ENCODE data around the gene DNLZ.
"Not testable (repeated sequence)": the region's sequence is repeated elsewhere in the genome, so short reads cannot be mapped to it uniquely, and the experiment has no call there.

Gene DNLZ

GRCh38 chr9:136365775-136366222 lies 2.3 kb upstream of the DNLZ start:
- no peak overlapping the region for H3K4me3 ChIP-seq (ENCODE audit: low read length)
- no peak for DNase-seq (ENCODE audit: low read depth, low spot score)

GRCh38 chr9:136364942-136365774 lies 1.6 kb upstream of the DNLZ start:
- H3K4me3 ChIP-seq (ENCODE audit: low read length) = no peak overlapping the region
- no peak for DNase-seq (ENCODE audit: low read depth, low spot score)

- no peak for DNase-seq (ENCODE audit: low read depth, low spot score)
- no peak overlapping the region for H3K4me3 ChIP-seq (ENCODE audit: low read length)
These were observed 605 bp upstream of the DNLZ start for GRCh38 chr9:136363949-136364748.

GRCh38 chr9:136362450-136362784 lies 1.1 kb downstream of the DNLZ start:
- DNase-seq (ENCODE audit: low read depth, low spot score) = no peak
- H3K4me3 ChIP-seq (ENCODE audit: low read length) = no peak overlapping the region

GRCh38 chr9:136361754-136362449 lies 1.6 kb downstream of the DNLZ start:
- DNase-seq (ENCODE audit: low read depth, low spot score) = no peak
- H3K4me3 ChIP-seq (ENCODE audit: low read length) = no peak overlapping the region

GRCh38 chr9:136361047-136361753 lies 2.3 kb downstream of the DNLZ start:
- H3K4me3 ChIP-seq (ENCODE audit: low read length) = no peak overlapping the region
- DNase-seq (ENCODE audit: low read depth, low spot score) = no peak

GRCh38 chr9:136359774-136360718 lies 3.5 kb downstream of the DNLZ start:
- H3K4me3 ChIP-seq (ENCODE audit: low read length) = no peak overlapping the region
- DNase-seq (ENCODE audit: low read depth, low spot score) = no peak

GRCh38 chr9:136358888-136359287 lies 4.7 kb downstream of the DNLZ start:
- DNase-seq (ENCODE audit: low read depth, low spot score) = no peak
- no peak overlapping the region for H3K4me3 ChIP-seq (ENCODE audit: low read length)

- no peak overlapping the region for H3K4me3 ChIP-seq (ENCODE audit: low read length)
- DNase-seq (ENCODE audit: low read depth, low spot score) = no peak
These were observed 5.5 kb downstream of the DNLZ start for GRCh38 chr9:136358016-136358415.

- H3K4me3 ChIP-seq (ENCODE audit: low read length) = no peak overlapping the region
- DNase-seq (ENCODE audit: low read depth, low spot score) = no peak
These were observed 6.3 kb downstream of the DNLZ start for GRCh38 chr9:136357202-136357725.

- no peak overlapping the region for H3K4me3 ChIP-seq (ENCODE audit: low read length)
- DNase-seq (ENCODE audit: low read depth, low spot score) = no peak
These were observed 7.7 kb downstream of the DNLZ start for GRCh38 chr9:136355616-136356557.

GRCh38 chr9:136354592-136355085 lies 8.9 kb downstream of the DNLZ start:
- no peak overlapping the region for H3K4me3 ChIP-seq (ENCODE audit: low read length)
- no peak for DNase-seq (ENCODE audit: low read depth, low spot score)

GRCh38 chr9:136353757-136354488 lies 9.6 kb downstream of the DNLZ start:
- no peak overlapping the region for H3K4me3 ChIP-seq (ENCODE audit: low read length)
- no peak for DNase-seq (ENCODE audit: low read depth, low spot score)

GRCh38 chr9:136353088-136353487 lies 10.5 kb downstream of the DNLZ start:
- H3K4me3 ChIP-seq (ENCODE audit: low read length) = no peak overlapping the region
- no peak for DNase-seq (ENCODE audit: low read depth, low spot score)

GRCh38 chr9:136352682-136353081 lies 10.9 kb downstream of the DNLZ start:
- no peak overlapping the region for H3K4me3 ChIP-seq (ENCODE audit: low read length)
- DNase-seq (ENCODE audit: low read depth, low spot score) = peak; percentile 9

GRCh38 chr9:136351868-136352267 lies 11.7 kb downstream of the DNLZ start:
- not testable (repeated sequence) for DNase-seq (ENCODE audit: low read depth, low spot score); H3K4me3 ChIP-seq (ENCODE audit: low read length)

Measured in Jurkat, Clone E6-1 (cell line).